NCI-H460 (cell line): Measurements from ENCODE around the gene CFAP45. TPM values are rescaled to one million over a fixed set of nuclear protein-coding genes. Genes with fewer than 3 reads are reported as not detected.
A peak's percentile ranks its signal among the peaks of the same experiment; 100 is the strongest.

ENCODE experiments used
- DNase-seq: peaks from one replicate; pipeline ENCODE4 v3.0.0-alpha.2; 2016; ENCODE audit warnings: low read depth; ENCODE audit errors: extremely low read depth
- polyA plus RNA-seq: library from polyadenylated mRNA; depleted of rRNA; stranded (reverse); fragments of >200 nt; gene quantifications from 2 replicates; pipeline ENCODE4 v1.2.3, GENCODE V29; 2014; cell fraction: nucleus; rRNA removed
- total RNA-seq: library from RNA; depleted of rRNA; stranded (reverse); fragments of >200 nt; shearing (Covaris generic); gene quantifications from 2 replicates; pipeline ENCODE4 v1.2.3, GENCODE V29; 2014; rRNA removed

CFAP45 gene, protein sequence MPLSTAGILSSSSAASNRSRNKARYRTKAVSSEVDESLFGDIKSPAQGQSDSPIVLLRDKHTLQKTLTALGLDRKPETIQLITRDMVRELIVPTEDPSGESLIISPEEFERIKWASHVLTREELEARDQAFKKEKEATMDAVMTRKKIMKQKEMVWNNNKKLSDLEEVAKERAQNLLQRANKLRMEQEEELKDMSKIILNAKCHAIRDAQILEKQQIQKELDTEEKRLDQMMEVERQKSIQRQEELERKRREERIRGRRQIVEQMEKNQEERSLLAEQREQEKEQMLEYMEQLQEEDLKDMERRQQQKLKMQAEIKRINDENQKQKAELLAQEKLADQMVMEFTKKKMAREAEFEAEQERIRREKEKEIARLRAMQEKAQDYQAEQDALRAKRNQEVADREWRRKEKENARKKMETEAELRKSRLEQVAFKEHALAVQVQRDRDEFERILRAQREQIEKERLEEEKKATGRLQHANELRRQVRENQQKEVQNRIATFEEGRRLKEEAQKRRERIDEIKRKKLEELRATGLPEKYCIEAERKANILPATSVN
- 0.35 TPM in 1 of 2 replicates, not detected in the other for total RNA-seq
- polyA plus RNA-seq = not detected in 2 replicates

GRCh38 chr1:159900086-159900680, at the start of gene CFAP45:
Gene CFAP45, minus strand, starts transcription at chr1:159900165. Its CDS starts 67 bp downstream, at chr1:159900098.
- peak; percentile 65 for DNase-seq

GRCh38 chr1:159949123-159949522, 49.2 kb upstream of the CFAP45 start:
- no peak for DNase-seq

GRCh38 chr1:159947942-159948341, 48.0 kb upstream of the CFAP45 start:
- no peak for DNase-seq

DNA sequence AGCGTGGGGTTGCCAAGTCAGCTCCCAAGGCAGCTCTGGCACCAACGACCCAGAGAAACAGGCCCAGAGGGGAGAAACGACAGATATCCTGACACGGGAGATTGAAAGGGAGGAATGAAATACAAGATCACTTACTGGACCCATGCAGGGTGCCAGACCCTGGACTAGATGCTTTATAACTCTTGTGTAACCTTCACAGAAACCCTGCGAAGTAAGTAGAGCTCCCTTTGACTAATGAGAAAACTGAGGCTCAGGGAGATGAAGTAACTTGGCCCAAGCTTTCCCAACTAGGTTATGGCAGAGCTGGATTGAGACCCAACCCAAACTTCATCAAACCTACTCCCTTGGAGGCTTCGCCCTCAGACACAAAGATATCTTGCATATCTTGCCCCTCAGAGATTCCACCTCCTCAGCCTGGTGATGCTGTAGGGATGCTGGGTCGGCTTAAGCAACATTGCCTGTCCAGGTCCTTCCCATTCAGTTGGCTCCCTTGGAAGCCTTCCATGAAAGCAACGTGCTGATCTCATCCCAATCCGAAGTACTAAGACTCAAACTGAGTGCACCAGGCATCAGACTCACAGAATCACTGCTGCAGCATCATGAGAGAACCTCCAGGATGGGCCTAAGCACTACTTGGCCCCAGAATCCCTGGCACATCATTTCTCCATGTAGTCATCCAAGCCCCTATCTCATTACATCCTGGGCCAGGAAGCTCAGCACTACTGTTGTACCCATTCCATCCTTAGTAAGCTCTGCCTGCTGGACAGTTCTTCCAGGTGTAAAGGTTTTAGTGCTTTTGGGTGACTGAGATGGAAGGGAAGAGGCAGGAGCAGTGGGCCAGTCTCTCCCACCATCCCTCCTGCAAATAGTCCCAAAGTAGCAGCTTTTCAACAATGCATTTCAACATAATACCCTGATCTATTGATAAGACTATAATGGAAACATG, 46.5 kb upstream of the CFAP45 start:
- no peak for DNase-seq

DNA sequence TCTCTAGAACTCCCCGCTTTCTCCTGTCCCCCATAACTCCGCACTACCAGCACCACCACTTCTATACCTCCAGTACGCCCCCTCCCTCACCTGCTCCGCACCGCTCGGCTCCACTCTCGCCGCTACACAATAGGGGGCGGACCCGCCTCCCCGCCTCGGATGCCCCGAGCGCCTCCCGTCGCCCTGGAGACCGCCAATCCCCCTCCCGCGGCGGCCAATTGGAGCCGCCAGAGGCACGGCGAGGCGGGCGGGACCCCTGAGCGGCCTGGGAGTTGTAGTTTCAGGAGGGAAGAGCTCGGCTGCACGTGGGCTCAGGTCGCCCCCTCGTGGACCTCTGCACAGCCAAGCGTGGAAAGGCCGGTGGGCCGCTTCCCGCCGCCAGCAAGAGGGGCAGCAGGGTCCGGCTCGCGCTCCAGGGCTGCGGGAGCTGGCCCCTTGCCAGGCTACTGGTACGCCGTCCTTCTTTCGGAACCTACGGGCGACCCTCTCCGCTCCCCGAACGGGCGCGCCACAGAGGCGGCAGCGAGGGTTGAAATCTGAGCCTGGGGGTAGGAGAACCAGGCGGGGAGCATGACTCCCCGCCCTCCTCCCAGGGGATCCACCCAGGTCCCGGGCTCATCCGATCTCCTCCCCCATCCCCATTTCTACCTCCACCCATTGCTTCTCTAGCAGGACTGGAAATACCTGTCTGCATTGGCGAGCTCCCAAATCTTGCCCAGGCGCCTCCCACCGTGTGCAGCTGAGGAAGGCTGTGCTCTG, 45.7 kb upstream of the CFAP45 start, which contains the start of gene IGSF9:
Gene IGSF9, minus strand, starts transcription at position 131 of the 759 bp plus-strand sequence. CDS start 2,159 bp downstream, outside the sequence.
- no peak for DNase-seq

GRCh38 chr1:159944623-159945455, 44.9 kb upstream of the CFAP45 start:
- DNase-seq = no peak

DNA sequence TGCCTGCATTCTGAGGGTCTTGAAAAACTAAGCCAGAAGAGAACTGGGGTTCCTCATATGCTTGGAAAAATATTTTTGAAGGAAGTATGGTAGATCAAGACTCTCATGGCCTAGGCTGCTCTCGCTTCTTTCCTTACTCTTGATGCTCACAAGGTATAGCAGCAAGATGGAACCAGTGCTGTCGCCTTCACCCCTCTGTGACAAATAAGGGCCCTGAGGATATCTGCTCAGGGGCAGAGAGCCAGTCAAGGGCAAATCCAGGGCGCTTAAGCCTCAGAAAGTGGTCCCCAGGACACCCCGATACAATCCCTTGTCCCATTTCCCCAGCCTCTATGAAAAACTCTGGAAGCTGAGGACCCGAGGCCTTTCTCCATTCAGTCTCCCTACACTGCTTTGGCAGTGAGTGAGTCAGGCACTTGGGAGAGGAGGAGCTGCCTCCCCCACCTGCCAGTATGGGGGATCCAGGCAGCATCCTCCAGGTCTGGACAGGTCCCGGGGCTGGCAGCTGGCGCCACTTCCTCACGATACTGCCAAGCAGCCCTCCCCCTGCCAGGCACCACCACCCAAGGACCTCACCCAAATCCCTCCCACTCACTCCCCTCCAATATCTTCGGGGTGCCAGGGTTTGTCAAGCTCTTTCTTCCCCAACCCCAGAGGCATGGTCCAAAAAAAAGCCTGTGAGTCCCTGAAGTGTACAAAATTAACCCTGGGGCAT, 44.1 kb upstream of the CFAP45 start:
- no peak for DNase-seq

- no peak for DNase-seq
Observed at GRCh38 chr1:159943278-159943640, 43.3 kb upstream of the CFAP45 start.

- no peak for DNase-seq
Observed at GRCh38 chr1:159942632-159943277, 42.8 kb upstream of the CFAP45 start.

GRCh38 chr1:159941591-159942560, 41.9 kb upstream of the CFAP45 start:
- no peak for DNase-seq

DNA sequence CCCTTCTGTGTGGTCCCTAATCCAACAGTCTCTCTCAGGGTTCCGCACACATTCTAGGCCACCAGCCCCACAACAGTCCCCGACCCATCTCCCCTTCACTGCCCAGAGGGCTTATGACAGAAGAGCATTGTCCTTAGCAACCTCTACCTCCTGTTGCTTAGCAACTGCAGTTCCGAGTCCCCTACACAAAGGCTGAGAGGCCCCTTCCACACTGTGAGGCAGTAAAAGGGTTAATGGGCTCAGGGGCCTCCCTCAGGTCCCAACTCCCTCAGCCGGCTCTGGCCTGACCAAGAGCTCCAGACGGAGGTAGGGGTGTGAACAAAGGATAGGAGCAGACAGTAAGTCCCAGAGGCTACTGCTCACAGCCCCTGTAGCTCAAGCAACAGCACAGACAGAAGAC, 41.2 kb upstream of the CFAP45 start:
- no peak for DNase-seq

- no peak for DNase-seq
Observed at GRCh38 chr1:159940006-159940620, 40.1 kb upstream of the CFAP45 start.

DNA sequence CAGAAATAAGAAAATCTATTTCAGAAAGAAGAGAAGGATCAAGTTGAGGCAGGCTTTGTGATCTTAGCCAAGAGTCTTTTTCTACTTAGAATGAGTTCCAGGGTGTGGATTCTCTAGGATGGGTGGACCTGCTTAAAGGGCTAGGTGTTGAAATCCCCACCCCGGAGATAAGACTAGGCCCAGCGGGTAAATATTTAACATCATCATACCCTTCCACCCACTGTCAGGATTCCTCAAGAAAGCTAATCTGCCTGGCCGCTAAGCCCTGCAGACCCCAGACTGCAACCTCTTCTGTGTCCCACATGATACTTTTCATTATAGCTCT, 39.7 kb upstream of the CFAP45 start:
- DNase-seq = no peak

- no peak for DNase-seq
Observed at GRCh38 chr1:159938905-159939677, 39.1 kb upstream of the CFAP45 start.

DNA sequence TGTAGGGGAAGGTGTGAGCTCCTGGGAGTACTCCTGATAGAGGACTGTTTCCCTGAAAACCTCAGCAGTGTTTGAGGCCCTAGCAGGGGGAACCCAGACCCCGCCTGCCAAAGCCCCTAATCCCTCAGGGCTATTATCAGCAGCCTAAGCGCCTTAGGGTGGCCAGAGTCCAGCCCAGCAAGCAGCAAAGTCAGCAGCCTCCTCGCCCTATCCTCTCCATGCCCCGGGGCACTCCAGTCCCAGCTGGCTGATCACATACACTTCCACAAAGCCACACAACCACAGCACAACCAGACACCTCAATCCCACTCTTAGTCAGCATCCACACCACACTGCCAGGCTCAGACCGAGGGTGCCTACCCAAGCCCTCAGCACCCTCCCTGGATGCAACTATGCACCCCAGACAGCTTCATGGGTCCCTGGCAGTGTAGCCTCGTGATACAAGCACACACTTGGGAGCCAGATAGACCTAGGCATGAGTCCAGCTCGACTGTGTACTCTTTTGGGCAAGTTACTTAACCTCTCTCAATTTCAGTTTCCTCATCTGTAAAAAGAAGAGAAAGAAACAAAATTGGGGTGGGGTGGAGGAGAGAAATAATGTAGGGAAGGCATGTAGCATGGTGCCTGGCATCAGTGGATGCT, 38.4 kb upstream of the CFAP45 start:
- no peak for DNase-seq
